ENCODE measurements around the gene FUT7. TPM values are rescaled to one million over a fixed set of nuclear protein-coding genes. Genes with fewer than 3 reads are reported as not detected.
A peak's percentile ranks its signal among the peaks of the same experiment; 100 is the strongest.

The FUT7 gene
- total and polyA plus RNA-seq, 2 of the 13 experiments (the other 11 are each of a cell fraction or from before 2014, with no cell fraction given) = 0.05 TPM; not detected in 1

DNA sequence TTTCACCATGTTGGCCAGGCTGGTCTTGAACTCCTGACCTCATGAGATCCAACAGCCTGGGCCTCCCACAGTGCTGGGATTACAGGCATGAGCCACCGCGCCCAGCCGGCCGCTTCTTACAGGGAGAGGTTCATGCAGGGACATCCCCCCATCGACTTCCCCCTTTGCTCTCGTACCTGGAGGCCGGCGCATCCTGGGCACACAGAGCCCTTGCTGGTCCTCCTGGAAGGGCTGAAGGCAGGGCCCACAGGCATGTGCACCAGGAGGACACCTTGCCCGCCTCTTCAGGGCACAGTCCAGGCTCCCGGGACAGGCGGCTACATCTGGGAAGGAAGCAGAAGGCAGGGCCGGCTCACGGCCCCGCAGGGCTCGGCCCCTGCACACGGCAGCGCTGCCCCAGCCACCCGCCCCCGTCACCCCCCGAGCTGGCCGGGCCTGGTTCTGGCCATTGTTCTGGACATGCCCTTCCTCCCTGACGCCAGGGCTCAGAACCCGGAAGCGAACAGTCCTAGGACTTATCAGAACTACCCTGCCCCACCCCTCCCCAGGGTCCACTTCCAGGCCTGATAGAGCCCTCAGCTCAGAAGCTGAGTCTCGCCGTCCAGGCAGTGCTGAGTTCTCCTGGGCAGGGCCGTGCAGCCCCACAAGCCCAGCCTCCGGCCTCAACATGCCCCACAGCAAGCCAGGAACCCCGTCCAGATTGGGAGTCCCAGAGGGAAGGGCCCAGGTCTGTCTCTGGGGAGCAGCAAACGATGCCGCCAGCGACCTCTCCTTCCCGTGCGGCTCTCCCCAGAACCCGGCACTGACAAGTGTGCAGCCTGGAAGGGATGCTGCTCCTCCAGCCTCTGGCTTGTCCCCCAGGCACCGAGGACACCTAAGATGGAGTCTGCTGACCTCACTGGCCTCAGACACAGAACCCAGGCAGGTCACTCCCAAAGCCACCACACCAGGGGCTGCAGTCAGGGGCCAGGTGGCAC lies 11.2 kb upstream of the FUT7 start:
- no peaks in the 10 kb centered on the region for H3K79me2 ChIP-seq (ENCODE audit: insufficient read depth, low read length)
- H4K20me1 ChIP-seq (ENCODE audit: insufficient read depth, low read length) = peaks cover 3% of the 10 kb centered on the region; the same call in 1 of the 2 replicates
- 73% methylated on average over 12 of the region's 36 CpGs for WGBS (ENCODE audit: low lambda C conversion rate)
- peak overlapping the region in 1 of 3 experiments; percentile 12; a peak in 1 of 6 replicates for H3K4me3 ChIP-seq (replicated peaks in 1 of 3; ENCODE audit: insufficient read depth in 1 of 3, low read depth in 2 of 3, low read length in 3 of 3)
- in situ Hi-C loops (cut with HindIII; ENCODE audit: extremely low pct_ligation_motif_present, low pct_unique_long_range_greater_than_20kb) (loop anchor here (10.0 kb wide), 1 partner anchor 268 kb away; no protein-coding TSS in a partner anchor), intact Hi-C loops (cut with micrococcal nuclease; ENCODE audit: unreplicated experiment) (no loop called here)
- no peaks in the 10 kb centered on the region for H3K36me3 ChIP-seq (replicated peaks in 1 of 2; ENCODE audit: control insufficient read depth in 1 of 2, insufficient read depth in 2 of 2, low read length in 2 of 2)
- ChIA-PET POLR2A (no interaction called here), CTCF (ENCODE audit: low intra/inter-chr PET ratio, low total read pairs) (no interaction called here)
- H3K27ac ChIP-seq (ENCODE audit: extremely low read length, insufficient read depth, low read length) = no peak overlapping the region
- no peaks in the 10 kb centered on the region for H3K9me3 ChIP-seq (ENCODE audit: low read length)
- peaks cover 25% of the 10 kb centered on the region for H3K4me1 ChIP-seq (ENCODE audit: insufficient read depth, low read length)
- H2AFZ ChIP-seq (ENCODE audit: low read length) = no peak overlapping the region
- ATAC-seq (no peak), DNase-seq (ENCODE audit: low spot score) (no peak), FAIRE-seq (no peak)
- peaks cover 3 to 27% of the 10 kb centered on the region in 2 experiments; a peak in 4 of 5 replicates for H3K27me3 ChIP-seq (ENCODE audit: control insufficient read depth in 1 of 2, insufficient read depth in 2 of 2, low read length in 2 of 2)
- H3K9ac ChIP-seq (ENCODE audit: insufficient read depth, low read depth, low read length) = no peak overlapping the region
- TF ChIP-seq, protein P1, sequence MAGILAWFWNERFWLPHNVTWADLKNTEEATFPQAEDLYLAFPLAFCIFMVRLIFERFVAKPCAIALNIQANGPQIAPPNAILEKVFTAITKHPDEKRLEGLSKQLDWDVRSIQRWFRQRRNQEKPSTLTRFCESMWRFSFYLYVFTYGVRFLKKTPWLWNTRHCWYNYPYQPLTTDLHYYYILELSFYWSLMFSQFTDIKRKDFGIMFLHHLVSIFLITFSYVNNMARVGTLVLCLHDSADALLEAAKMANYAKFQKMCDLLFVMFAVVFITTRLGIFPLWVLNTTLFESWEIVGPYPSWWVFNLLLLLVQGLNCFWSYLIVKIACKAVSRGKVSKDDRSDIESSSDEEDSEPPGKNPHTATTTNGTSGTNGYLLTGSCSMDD (CRISPR knock-in tag; IDR thresholded peaks at IDR 0.05) = no peak
- no peak for TF ChIP-seq GATAD2A (CRISPR knock-in tag; IDR thresholded peaks at IDR 0.05)
- TF ChIP-seq, protein P2, sequence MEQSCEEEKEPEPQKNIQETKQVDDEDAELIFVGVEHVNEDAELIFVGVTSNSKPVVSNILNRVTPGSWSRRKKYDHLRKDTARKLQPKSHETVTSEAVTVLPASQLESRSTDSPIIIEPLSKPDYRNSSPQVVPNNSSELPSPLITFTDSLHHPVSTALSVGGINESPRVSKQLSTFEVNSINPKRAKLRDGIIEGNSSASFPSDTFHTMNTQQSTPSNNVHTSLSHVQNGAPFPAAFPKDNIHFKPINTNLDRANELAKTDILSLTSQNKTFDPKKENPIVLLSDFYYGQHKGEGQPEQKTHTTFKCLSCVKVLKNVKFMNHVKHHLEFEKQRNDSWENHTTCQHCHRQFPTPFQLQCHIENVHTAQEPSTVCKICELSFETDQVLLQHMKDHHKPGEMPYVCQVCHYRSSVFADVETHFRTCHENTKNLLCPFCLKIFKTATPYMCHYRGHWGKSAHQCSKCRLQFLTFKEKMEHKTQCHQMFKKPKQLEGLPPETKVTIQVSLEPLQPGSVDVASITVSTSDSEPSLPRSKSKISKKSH (CRISPR knock-in tag; IDR thresholded peaks at IDR 0.05; ENCODE audit: borderline replicate concordance) = no peak
- TF ChIP-seq, protein P3, sequence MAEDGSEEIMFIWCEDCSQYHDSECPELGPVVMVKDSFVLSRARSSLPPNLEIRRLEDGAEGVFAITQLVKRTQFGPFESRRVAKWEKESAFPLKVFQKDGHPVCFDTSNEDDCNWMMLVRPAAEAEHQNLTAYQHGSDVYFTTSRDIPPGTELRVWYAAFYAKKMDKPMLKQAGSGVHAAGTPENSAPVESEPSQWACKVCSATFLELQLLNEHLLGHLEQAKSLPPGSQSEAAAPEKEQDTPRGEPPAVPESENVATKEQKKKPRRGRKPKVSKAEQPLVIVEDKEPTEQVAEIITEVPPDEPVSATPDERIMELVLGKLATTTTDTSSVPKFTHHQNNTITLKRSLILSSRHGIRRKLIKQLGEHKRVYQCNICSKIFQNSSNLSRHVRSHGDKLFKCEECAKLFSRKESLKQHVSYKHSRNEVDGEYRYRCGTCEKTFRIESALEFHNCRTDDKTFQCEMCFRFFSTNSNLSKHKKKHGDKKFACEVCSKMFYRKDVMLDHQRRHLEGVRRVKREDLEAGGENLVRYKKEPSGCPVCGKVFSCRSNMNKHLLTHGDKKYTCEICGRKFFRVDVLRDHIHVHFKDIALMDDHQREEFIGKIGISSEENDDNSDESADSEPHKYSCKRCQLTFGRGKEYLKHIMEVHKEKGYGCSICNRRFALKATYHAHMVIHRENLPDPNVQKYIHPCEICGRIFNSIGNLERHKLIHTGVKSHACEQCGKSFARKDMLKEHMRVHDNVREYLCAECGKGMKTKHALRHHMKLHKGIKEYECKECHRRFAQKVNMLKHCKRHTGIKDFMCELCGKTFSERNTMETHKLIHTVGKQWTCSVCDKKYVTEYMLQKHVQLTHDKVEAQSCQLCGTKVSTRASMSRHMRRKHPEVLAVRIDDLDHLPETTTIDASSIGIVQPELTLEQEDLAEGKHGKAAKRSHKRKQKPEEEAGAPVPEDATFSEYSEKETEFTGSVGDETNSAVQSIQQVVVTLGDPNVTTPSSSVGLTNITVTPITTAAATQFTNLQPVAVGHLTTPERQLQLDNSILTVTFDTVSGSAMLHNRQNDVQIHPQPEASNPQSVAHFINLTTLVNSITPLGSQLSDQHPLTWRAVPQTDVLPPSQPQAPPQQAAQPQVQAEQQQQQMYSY (CRISPR knock-in tag; IDR thresholded peaks at IDR 0.05) = peak; percentile 57; the same call in 1 of the 2 replicates
- TF ChIP-seq, protein P4, sequence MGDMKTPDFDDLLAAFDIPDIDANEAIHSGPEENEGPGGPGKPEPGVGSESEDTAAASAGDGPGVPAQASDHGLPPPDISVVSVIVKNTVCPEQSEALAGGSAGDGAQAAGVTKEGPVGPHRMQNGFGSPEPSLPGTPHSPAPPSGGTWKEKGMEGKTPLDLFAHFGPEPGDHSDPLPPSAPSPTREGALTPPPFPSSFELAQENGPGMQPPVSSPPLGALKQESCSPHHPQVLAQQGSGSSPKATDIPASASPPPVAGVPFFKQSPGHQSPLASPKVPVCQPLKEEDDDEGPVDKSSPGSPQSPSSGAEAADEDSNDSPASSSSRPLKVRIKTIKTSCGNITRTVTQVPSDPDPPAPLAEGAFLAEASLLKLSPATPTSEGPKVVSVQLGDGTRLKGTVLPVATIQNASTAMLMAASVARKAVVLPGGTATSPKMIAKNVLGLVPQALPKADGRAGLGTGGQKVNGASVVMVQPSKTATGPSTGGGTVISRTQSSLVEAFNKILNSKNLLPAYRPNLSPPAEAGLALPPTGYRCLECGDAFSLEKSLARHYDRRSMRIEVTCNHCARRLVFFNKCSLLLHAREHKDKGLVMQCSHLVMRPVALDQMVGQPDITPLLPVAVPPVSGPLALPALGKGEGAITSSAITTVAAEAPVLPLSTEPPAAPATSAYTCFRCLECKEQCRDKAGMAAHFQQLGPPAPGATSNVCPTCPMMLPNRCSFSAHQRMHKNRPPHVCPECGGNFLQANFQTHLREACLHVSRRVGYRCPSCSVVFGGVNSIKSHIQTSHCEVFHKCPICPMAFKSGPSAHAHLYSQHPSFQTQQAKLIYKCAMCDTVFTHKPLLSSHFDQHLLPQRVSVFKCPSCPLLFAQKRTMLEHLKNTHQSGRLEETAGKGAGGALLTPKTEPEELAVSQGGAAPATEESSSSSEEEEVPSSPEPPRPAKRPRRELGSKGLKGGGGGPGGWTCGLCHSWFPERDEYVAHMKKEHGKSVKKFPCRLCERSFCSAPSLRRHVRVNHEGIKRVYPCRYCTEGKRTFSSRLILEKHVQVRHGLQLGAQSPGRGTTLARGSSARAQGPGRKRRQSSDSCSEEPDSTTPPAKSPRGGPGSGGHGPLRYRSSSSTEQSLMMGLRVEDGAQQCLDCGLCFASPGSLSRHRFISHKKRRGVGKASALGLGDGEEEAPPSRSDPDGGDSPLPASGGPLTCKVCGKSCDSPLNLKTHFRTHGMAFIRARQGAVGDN (CRISPR knock-in tag; IDR thresholded peaks at IDR 0.05) = peak; percentile 29
- no peak overlapping the region for H3K4me2 ChIP-seq (ENCODE audit: low read depth, low read length)
- BruUV-seq (replicated peaks) = no TSS peak
